ENCODE results near the gene GCK.

GCK gene

DNA sequence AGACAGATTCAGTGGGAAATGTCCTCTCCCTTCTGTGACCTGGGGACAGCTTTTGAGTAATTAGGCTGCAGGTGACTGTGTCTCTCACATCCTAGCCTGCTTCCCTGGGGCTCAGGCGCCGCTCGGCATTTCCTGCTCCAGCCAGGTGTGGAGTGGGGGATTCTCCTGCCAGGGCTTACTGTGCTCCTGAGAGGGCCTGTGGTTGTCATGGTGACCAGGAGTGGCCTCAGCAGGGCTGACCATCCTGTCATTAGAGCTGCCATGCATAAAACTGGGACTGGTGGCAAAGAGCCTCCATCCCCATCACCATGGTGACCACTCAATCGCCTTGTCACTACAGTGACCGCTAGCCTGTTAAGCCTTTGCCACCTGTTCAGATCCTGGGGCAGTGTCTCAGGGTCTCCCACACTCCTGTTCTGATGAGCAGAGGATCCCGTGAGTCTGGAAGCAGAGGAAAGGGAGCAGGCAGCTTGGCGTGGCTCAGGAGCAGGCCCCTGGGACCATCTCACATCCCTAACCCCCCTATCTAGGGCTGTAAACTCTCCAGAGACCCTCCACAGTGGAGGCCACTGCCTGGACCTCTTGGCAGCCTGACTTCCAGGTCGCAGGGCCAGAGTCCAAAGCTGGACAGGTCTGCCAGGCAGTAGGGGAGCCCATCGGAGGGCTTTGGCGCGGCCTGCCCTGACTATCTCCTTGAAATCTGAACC, at the start of gene GCK:
TSS of gene GCK (minus strand) at position 154 of the 707 bp plus-strand sequence. CDS start 486 bp downstream, outside the sequence.
- H3K4me2 ChIP-seq (ENCODE audit: insufficient read depth, low read length), result no peak within 1 kb of the TSS
- H3K9ac ChIP-seq (ENCODE audit: low read depth, low read length), result no peak within 1 kb of the TSS
- H3K9me3 ChIP-seq (ENCODE audit: insufficient read depth, low read length, severe bottlenecking), result no peaks in the 10 kb centered on the region
- H3K27ac ChIP-seq (ENCODE audit: low read length), result no peak within 1 kb of the TSS
- H3K79me2 ChIP-seq (ENCODE audit: insufficient read depth, low read length), result no peaks in the 10 kb centered on the region
- no peaks in the 10 kb centered on the region for H3K4me1 ChIP-seq (ENCODE audit: insufficient read depth, low read length)
- no peak for ATAC-seq (ENCODE audit: insufficient read depth, low read depth)
- no peak within 1 kb of the TSS for H3K4me3 ChIP-seq (ENCODE audit: low read depth in 1 of 2, low read length in 2 of 2)
- no peaks in the 10 kb centered on the region for H3K27me3 ChIP-seq (ENCODE audit: insufficient read depth, low read length, poor library complexity)
- no peak for DNase-seq
- no peaks in the 10 kb centered on the region; the same call in 1 of the 2 replicates for H4K20me1 ChIP-seq (ENCODE audit: insufficient read depth, low read length)
- H3K36me3 ChIP-seq (ENCODE audit: insufficient read depth, low read length), result no peaks in the 10 kb centered on the region
- H2AFZ ChIP-seq (ENCODE audit: low read depth, low read length), result no peak within 1 kb of the TSS
- no peak for TF ChIP-seq EZH2 (IDR thresholded peaks at IDR 0.05; ENCODE audit: borderline replicate concordance, low read depth, low read length, severe bottlenecking)

DNA sequence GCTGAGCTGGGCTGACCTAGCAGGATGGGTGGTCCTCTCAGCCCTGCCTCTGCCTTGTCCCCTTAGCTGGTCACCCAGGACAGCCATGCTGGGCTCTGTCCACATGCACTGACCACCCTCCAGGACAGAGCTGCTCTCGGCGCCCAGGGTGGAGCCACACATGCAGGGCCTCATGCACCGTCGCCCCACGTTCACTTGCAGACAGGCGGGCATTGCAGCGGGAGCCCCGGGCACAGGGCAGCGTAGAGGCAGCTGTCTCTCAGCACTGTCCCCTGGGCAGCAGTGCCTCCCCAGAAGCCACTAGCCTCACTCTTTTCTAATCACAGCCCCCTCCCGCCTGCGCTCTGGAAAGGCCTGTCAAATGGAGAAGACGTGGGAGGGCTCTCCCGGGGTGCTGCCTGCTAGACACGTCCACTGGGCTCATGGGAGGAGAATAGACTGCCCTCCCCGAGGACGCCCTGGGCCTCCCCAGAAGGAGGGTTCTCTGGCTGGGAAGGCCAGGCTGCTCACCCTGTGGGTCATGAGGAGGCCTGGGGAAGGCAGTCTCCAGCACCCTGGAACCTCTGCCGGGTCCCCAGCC, 49.0 kb upstream of the GCK start:
- Histone ChIP-seq H2AFZ (ENCODE audit: low read depth, low read length) (no peak overlapping the region), H3K4me1 (ENCODE audit: insufficient read depth, low read length) (no peaks in the 10 kb centered on the region), H3K9me3 (ENCODE audit: insufficient read depth, low read length, severe bottlenecking) (no peaks in the 10 kb centered on the region), H3K27ac (ENCODE audit: low read length) (no peak overlapping the region), H3K79me2 (ENCODE audit: insufficient read depth, low read length) (no peaks in the 10 kb centered on the region), H3K27me3 (ENCODE audit: insufficient read depth, low read length, poor library complexity) (peaks cover 3% of the 10 kb centered on the region), H4K20me1 (ENCODE audit: insufficient read depth, low read length) (peaks cover 6% of the 10 kb centered on the region; the same call in 1 of the 2 replicates), H3K4me3 (ENCODE audit: low read depth in 1 of 2, low read length in 2 of 2) (no peak overlapping the region), H3K9ac (ENCODE audit: low read depth, low read length) (no peak overlapping the region), H3K36me3 (ENCODE audit: insufficient read depth, low read length) (no peaks in the 10 kb centered on the region), H3K4me2 (ENCODE audit: insufficient read depth, low read length) (no peak overlapping the region)
- TF ChIP-seq EZH2 (IDR thresholded peaks at IDR 0.05; ENCODE audit: borderline replicate concordance, low read depth, low read length, severe bottlenecking) (no peak), CTCF (IDR thresholded peaks at IDR 0.05; ENCODE audit: borderline replicate concordance, extremely low read depth, low read length, poor library complexity, severe bottlenecking) (no peak)
- no peak for ATAC-seq (ENCODE audit: insufficient read depth, low read depth)
- no peak for DNase-seq

DNA sequence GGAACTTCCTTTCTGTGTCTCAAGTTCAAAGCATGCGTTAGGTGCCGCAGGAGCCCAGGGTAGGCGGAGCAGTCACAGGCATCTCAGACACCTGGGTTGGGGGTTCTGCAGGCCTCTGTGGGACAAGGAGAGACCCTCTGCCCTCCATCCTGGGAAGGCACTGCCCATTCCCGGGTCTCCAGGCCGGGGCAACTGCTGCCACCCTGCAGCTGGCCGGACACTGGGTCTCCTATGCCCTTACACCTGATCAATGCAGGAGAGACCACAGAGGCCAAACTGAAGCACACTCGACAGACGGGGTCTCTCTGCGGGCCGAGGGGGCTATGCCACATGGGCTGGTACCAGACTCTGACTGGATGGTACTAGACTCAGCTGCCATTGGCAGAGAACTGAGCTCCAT, 48.5 kb upstream of the GCK start:
- peaks cover 3% of the 10 kb centered on the region for H3K27me3 ChIP-seq (ENCODE audit: insufficient read depth, low read length, poor library complexity)
- no peaks in the 10 kb centered on the region for H3K9me3 ChIP-seq (ENCODE audit: insufficient read depth, low read length, severe bottlenecking)
- no peak overlapping the region for H3K4me3 ChIP-seq (ENCODE audit: low read depth in 1 of 2, low read length in 2 of 2)
- no peak for TF ChIP-seq CTCF (IDR thresholded peaks at IDR 0.05; ENCODE audit: borderline replicate concordance, extremely low read depth, low read length, poor library complexity, severe bottlenecking)
- TF ChIP-seq EZH2 (IDR thresholded peaks at IDR 0.05; ENCODE audit: borderline replicate concordance, low read depth, low read length, severe bottlenecking), result no peak
- H3K4me2 ChIP-seq (ENCODE audit: insufficient read depth, low read length), result no peak overlapping the region
- ATAC-seq (ENCODE audit: insufficient read depth, low read depth) (no peak), DNase-seq (no peak)
- H3K9ac ChIP-seq (ENCODE audit: low read depth, low read length), result no peak overlapping the region
- H2AFZ ChIP-seq (ENCODE audit: low read depth, low read length), result no peak overlapping the region
- no peaks in the 10 kb centered on the region for H3K36me3 ChIP-seq (ENCODE audit: insufficient read depth, low read length)
- H4K20me1 ChIP-seq (ENCODE audit: insufficient read depth, low read length), result peaks cover 5% of the 10 kb centered on the region; the same call in 1 of the 2 replicates
- no peaks in the 10 kb centered on the region for H3K79me2 ChIP-seq (ENCODE audit: insufficient read depth, low read length)
- H3K27ac ChIP-seq (ENCODE audit: low read length), result no peak overlapping the region
- H3K4me1 ChIP-seq (ENCODE audit: insufficient read depth, low read length), result no peaks in the 10 kb centered on the region

DNA sequence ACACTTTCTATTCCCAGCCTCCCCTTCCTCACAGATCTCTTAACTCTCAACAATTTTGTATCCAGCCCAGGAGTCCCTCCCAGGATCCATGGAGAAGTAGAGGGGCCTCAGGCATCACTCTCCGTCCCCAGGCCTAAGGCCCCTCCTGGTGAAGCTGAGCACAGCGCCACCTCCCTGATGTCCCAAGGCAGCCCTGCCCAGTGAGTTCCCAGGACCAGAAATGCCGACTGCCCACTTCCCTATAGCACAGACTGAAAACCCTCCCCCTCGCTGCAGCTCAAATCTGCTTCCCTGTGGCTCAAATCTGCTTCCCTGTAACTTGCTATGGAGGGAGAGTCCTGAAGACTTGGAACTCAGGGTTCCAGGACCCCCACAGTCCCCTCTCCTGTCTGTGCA, 47.1 kb upstream of the GCK start:
- Histone ChIP-seq H3K9me3 (ENCODE audit: insufficient read depth, low read length, severe bottlenecking) (no peaks in the 10 kb centered on the region), H3K4me3 (ENCODE audit: low read depth in 1 of 2, low read length in 2 of 2) (no peak overlapping the region), H4K20me1 (ENCODE audit: insufficient read depth, low read length) (no peaks in the 10 kb centered on the region), H3K9ac (ENCODE audit: low read depth, low read length) (no peak overlapping the region), H3K27me3 (ENCODE audit: insufficient read depth, low read length, poor library complexity) (peaks cover 3% of the 10 kb centered on the region), H3K27ac (ENCODE audit: low read length) (no peak overlapping the region), H2AFZ (ENCODE audit: low read depth, low read length) (no peak overlapping the region), H3K36me3 (ENCODE audit: insufficient read depth, low read length) (no peaks in the 10 kb centered on the region), H3K4me2 (ENCODE audit: insufficient read depth, low read length) (no peak overlapping the region), H3K79me2 (ENCODE audit: insufficient read depth, low read length) (no peaks in the 10 kb centered on the region), H3K4me1 (ENCODE audit: insufficient read depth, low read length) (no peaks in the 10 kb centered on the region)
- no peak for DNase-seq
- no peak for ATAC-seq (ENCODE audit: insufficient read depth, low read depth)
- TF ChIP-seq EZH2 (IDR thresholded peaks at IDR 0.05; ENCODE audit: borderline replicate concordance, low read depth, low read length, severe bottlenecking) (no peak), CTCF (IDR thresholded peaks at IDR 0.05; ENCODE audit: borderline replicate concordance, extremely low read depth, low read length, poor library complexity, severe bottlenecking) (no peak)

Data from DND-41 (cell line).